NT2/D1 (cell line): ENCODE results near the gene CNPY4.

Experiments used
- DNase-seq: peaks from one replicate; pipeline ENCODE4 v3.0.0-alpha.2; 2011; ENCODE audit warnings: low read depth, low spot score
- H3K27me3 ChIP-seq: 2 replicates; pipeline ENCODE4 v1.6.0; 2011; ENCODE audit warnings: mild to moderate bottlenecking; ENCODE audit not compliant: insufficient read length, insufficient read depth
- H3K36me3 ChIP-seq: 2 replicates; pipeline ENCODE4 v1.6.1; 2011; ENCODE audit warnings: mild to moderate bottlenecking, low read length, mixed read lengths; ENCODE audit not compliant: insufficient read depth, insufficient read length
- H3K4me1 ChIP-seq: 2 replicates; pipeline ENCODE4 v1.5.1; 2011; ENCODE audit not compliant: insufficient read depth, insufficient read length
- H3K4me3 ChIP-seq: 2 replicates; pipeline ENCODE4 v1.5.1; 2011; ENCODE audit warnings: low read depth; ENCODE audit not compliant: insufficient read length
- H3K9ac ChIP-seq: 2 replicates; pipeline ENCODE4 v1.6.0; 2011; ENCODE audit warnings: low read depth; ENCODE audit not compliant: insufficient read length
- H3K9me3 ChIP-seq: 2 replicates; pipeline ENCODE4 v1.5.1; 2011; ENCODE audit warnings: mild to moderate bottlenecking, low read length; ENCODE audit not compliant: insufficient read depth
- SUZ12 ChIP-seq: IDR thresholded peaks from 2 replicates; pipeline ENCODE4 v1.6.1; 2011; ENCODE audit not compliant: insufficient read length, insufficient read depth; ENCODE audit errors: extremely low read depth
- YY1 ChIP-seq: IDR thresholded peaks from 2 replicates; pipeline ENCODE4 v1.6.1; 2011; ENCODE audit not compliant: insufficient read length, insufficient read depth
- ZNF274 ChIP-seq: IDR thresholded peaks from 2 replicates; pipeline ENCODE4 v1.6.1; 2011; ENCODE audit warnings: mild to moderate bottlenecking, low read depth, low read length

Gene CNPY4

DNA sequence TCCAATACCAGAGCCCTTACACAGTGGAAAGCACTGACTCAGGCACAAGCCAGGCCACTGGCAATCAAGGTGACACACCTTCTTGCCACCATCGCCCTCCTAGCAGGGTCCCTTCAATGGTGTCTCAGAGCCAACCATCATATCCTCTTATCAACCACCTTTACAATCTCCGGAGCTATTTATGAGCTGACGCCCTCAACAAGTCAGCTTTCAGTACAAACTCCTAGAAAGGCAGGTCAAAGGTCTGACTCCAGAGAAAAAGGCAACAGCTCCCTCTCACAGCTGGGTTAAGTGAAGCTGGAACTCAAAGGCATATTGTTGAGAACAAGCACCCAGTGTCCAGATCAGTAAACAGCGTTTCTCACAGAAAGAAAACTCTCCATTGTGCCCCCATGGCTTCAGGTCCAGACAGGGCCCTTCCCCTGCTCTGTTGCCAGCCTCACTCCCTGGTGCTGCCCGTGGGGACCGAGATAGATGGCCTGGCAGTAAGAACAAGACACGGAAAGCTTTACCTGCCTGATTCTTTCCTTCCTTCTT, 40.3 kb upstream of the CNPY4 start:
- Histone ChIP-seq H3K4me3 (no peak overlapping the region), H3K36me3 (peaks cover 57% of the 10 kb centered on the region), H3K9ac (no peak overlapping the region)

DNA sequence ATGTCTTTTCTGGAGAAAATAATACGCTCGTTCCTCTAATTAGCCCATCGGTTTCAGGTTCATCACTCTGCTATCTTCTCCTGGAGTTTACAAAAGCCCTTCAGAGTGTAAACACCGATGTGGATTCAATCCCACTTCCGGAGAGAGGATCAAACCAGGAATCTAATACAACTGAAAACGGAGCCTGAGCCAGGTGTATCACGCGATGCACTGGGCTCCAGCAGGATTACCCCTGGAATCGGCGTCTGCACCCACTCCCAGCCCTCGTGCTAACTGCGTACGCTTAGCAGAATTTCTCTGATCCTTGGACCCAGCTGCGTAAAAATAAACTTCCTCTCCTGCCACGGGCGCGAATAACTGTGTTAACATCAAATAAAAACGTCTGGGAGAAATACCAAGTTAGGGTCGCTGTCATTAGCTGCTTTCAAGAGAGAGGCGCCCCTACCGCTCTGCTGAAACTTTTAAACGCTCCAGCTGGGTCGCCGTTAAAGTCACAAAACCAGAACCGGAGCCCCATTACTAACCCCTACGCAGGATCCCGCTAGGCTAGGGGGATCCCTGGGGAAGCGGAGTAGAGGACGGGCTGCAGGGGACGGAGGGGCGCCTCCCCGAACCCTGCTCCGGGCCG, 38.4 kb upstream of the CNPY4 start:
- H3K4me1 ChIP-seq, result peaks cover 3% of the 10 kb centered on the region
- no peak for DNase-seq

More for the DNA sequence above, 40.3 kb upstream of the CNPY4 start:
- H3K9me3 ChIP-seq, result peaks cover 16% of the 10 kb centered on the region; the same call in 1 of the 2 replicates
- H3K4me1 ChIP-seq, result peaks cover 3% of the 10 kb centered on the region
- no peaks in the 10 kb centered on the region for H3K27me3 ChIP-seq
- no peak for DNase-seq
- TF ChIP-seq YY1 (no peak), ZNF274 (no peak), SUZ12 (no peak)

DNA sequence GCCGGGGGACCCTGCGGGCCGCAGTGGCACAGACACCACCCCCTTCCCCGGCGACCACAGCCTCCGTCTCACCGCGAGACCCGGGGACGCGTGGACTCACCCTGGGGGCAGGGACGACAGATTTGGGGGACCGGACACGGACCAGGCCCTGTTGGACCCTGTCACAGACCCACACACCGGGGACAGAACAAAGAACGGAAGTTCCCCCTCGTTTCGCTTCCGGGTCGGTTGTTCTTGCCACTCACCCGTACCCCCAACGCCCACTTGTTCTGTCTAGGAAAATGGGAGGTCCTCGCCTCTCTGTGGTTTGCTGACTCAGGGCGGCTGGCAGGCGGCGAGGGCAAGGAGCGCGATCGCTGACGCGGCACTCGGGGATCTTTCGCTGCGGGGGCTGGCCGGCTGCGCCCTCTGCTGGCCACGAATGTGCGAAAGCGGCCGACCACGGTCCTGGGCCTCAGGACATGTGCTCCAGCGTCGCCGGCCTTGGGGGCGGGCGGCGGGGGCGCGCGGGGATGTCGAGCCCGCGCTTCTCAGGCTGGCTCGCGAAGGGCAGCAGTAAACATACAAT, 37.8 kb upstream of the CNPY4 start, which contains the start of gene ZNF3:
TSS of gene ZNF3 (minus strand) at position 189 of the 568 bp plus-strand sequence. CDS start 4,366 bp downstream, outside the sequence.
- no peaks in the 10 kb centered on the region; the same call in 1 of the 2 replicates for H3K9me3 ChIP-seq
- H3K4me1 ChIP-seq, result peaks cover 3% of the 10 kb centered on the region
- peaks cover 32% of the 10 kb centered on the region for H3K36me3 ChIP-seq
- peak; percentile 98 for DNase-seq
- no peaks in the 10 kb centered on the region for H3K27me3 ChIP-seq
- TF ChIP-seq YY1 (no peak), SUZ12 (no peak), ZNF274 (no peak)
- H3K4me3 ChIP-seq, result peak within 1 kb of the TSS; percentile 95
- H3K9ac ChIP-seq, result peak within 1 kb of the TSS; percentile 95

More for the DNA sequence above, 38.4 kb upstream of the CNPY4 start:
- peak overlapping the region; percentile 95 for H3K9ac ChIP-seq
- peak overlapping the region; percentile 95 for H3K4me3 ChIP-seq
- H3K9me3 ChIP-seq, result no peaks in the 10 kb centered on the region; the same call in 1 of the 2 replicates
- no peak for TF ChIP-seq YY1
- TF ChIP-seq ZNF274, result no peak
- no peak for TF ChIP-seq SUZ12
- H3K27me3 ChIP-seq, result no peaks in the 10 kb centered on the region
- peaks cover 38% of the 10 kb centered on the region for H3K36me3 ChIP-seq

DNA sequence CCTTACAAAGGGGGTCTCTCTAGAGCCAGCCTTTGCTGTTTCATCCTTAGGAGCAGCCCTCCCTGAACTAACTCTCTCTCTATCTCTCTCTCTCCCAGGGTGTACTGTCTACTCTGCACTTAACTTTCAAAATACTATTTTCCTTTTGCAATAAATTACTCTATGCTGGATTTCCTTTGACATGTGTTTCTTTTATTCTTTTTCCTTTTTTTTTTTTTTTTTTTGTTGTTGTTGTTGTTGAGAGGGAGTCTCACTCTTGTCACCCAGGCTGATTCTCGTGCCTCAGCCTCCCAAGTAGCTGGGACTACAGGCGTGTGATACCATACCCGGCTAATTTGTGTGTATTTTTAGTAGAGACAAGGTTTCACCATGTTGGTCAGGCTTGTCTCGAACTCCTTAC, 36.5 kb upstream of the CNPY4 start:
- TF ChIP-seq ZNF274 (no peak), YY1 (no peak), SUZ12 (no peak)
- Histone ChIP-seq H3K4me1 (peaks cover 3% of the 10 kb centered on the region), H3K36me3 (peaks cover 22% of the 10 kb centered on the region), H3K9ac (no peak overlapping the region), H3K4me3 (no peak overlapping the region), H3K9me3 (no peaks in the 10 kb centered on the region), H3K27me3 (no peaks in the 10 kb centered on the region)
- DNase-seq, result no peak

DNA sequence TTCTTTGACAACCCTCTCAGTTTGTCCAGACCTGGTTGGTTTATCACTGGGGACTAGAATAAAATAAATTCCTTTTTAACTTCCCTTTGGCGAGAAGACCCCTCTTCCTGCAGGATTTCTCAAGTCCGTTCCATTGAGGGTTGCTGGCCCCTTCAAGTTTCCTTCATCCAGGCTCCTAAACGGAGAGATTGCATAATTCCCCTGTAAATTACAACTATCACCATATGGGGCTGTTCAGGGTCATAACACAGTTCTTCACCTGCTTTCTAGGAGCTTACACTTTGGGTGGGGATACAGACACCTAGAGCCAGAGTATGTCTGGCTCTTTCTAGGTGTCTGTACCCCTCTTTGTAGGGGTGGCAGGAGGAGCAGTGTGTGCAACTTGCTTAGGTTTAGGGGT, 33.9 kb upstream of the CNPY4 start:
- H3K4me1 ChIP-seq, result no peaks in the 10 kb centered on the region
- no peak overlapping the region for H3K9ac ChIP-seq
- no peak overlapping the region for H3K4me3 ChIP-seq
- no peak for DNase-seq
- H3K36me3 ChIP-seq, result peaks cover 5% of the 10 kb centered on the region
- no peaks in the 10 kb centered on the region for H3K9me3 ChIP-seq
- TF ChIP-seq SUZ12 (no peak), YY1 (no peak), ZNF274 (no peak)
- no peaks in the 10 kb centered on the region for H3K27me3 ChIP-seq

DNA sequence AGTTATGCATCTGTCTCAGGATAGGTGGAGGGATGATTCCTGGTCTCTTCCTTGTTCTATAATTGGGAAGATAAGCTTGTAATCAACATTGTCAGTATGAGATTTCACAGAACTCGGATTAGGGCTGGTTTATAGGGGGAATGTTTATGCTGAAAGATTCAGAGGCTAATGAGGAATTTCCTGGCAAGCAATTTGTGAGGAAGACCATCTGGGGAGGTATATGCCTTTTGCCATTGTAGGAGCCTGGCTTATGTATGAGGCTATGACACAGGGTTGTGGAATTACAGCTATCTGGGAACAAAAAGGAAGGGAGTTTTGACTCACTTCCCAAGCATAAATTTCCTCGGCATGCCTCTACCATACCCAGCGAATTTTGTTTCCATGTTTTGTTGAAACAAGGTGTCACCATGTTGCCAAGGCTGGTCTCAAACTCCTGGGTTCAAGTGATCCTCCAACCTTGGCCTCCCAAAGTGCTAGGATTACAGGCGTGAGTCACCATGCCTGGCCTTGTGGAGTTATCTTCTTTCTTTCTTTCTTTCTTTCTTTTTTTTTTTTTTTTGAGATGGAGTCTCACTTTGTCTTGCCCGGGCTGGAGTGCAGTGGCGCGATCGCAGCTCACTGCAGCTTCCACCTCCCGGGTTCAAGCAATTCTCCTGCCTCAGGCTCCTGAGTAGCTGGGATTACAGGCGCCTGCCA, 32.2 kb upstream of the CNPY4 start:
- Histone ChIP-seq H3K27me3 (no peaks in the 10 kb centered on the region), H3K4me3 (no peak overlapping the region), H3K9me3 (no peaks in the 10 kb centered on the region), H3K9ac (no peak overlapping the region), H3K36me3 (peaks cover 22% of the 10 kb centered on the region), H3K4me1 (peaks cover 2% of the 10 kb centered on the region)
- no peak for TF ChIP-seq SUZ12
- no peak for TF ChIP-seq ZNF274
- no peak for TF ChIP-seq YY1
- DNase-seq, result no peak

DNA sequence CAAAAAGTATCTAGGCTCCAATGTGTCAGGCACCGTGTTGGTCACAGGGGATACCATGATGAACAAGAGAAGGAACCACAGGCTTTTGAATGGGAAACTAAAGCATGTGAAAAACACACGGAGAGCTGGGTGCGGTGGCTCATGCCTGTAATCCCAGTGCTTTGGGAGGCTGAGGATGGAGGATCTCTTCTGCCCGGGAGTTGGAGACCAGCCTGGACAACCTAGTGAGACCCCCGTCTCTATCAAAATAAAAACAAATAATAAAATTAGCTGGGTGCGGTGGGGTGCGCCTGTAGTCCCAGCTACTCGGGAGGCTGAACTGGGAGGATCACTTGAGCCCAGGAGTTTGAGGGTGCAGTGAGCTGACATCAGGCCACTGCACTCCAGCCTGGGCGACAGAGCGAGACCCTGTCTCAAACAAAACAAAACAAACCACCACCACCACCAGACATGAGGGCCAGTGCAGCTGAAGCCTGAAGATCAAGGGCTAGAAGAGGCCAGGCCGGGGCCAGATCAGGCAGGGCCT, 31.3 kb upstream of the CNPY4 start:
- TF ChIP-seq ZNF274, result no peak
- TF ChIP-seq YY1, result no peak
- no peak for TF ChIP-seq SUZ12
- peaks cover 2% of the 10 kb centered on the region for H3K4me1 ChIP-seq

More for the DNA sequence above, 31.3 kb upstream of the CNPY4 start:
- no peak for DNase-seq
- Histone ChIP-seq H3K27me3 (no peaks in the 10 kb centered on the region), H3K36me3 (peaks cover 31% of the 10 kb centered on the region), H3K9me3 (no peaks in the 10 kb centered on the region), H3K4me3 (peak overlapping the region; percentile 89), H3K9ac (peak overlapping the region; percentile 93)
